ENCODE measurements around the gene ZNF865. TPM values are rescaled to one million over a fixed set of nuclear protein-coding genes. Genes with fewer than 3 reads are reported as not detected.

ZNF865 gene
- total and polyA plus RNA-seq, 10 of the 15 experiments (the other 5 are each of a cell fraction or from before 2014, with no cell fraction given) = 0.02 to 18.3 (median 0.90) TPM

- TF ChIP-seq E4F1 (IDR thresholded peaks at IDR 0.05; ENCODE audit: borderline replicate concordance, partially characterized antibody) = no peak
- no peak for TF ChIP-seq MYB (IDR thresholded peaks at IDR 0.05; ENCODE audit: borderline replicate concordance, low read depth, low read length)
- no peak for TF ChIP-seq NFIC (IDR thresholded peaks at IDR 0.05; ENCODE audit: low read depth, low read length)
- TF ChIP-seq EGR1 (IDR thresholded peaks at IDR 0.05; ENCODE audit: borderline replicate concordance in 1 of 2, low read depth in 2 of 2, low read length in 2 of 2) = no peak
- no peak for TF ChIP-seq EZH2 (IDR thresholded peaks at IDR 0.05; ENCODE audit: borderline replicate concordance, control insufficient read depth, low read depth, low read length)
- no peak for TF ChIP-seq MTA3 (IDR thresholded peaks at IDR 0.05; ENCODE audit: borderline replicate concordance, low read length)
- no peak for TF ChIP-seq SKIL (IDR thresholded peaks at IDR 0.05; ENCODE audit: low read depth, poor library complexity, severe bottlenecking)
Measured at GRCh38 chr19:55652311-55653128, 47.1 kb downstream of the ZNF865 start (continued).
